ENCODE results near the gene APEH.

Gene APEH

DNA sequence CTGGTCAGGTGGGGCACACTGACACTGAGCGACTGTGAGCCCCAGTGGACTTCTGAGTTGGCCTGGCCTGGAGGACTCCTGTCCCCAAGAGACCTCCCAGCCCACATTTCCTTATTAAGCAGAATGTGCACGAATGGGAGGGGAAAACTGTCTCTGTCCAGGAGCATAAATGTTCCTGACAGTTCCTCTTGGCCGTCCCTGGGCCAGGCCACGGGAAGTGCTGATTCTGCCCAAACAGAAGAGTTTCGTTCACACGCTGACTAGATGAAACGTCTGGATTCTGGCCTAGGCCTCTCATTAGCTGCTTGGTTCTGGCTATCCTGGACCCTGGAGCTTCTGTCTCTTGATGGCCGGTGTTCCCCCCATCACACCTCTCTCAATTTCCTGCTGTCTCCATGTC is 29.5 kb upstream of the APEH start:
- Histone ChIP-seq H3K23ac (ENCODE audit: low read length) (no peak overlapping the region), H3K18ac (ENCODE audit: low read length) (no peak overlapping the region), H3K4me1 (ENCODE audit: control insufficient read depth in 1 of 2, insufficient read depth in 2 of 2, low read length in 2 of 2) (peaks cover 4 to 5% of the 10 kb centered on the region in 2 experiments), H2BK5ac (ENCODE audit: low read depth, low read length, poor library complexity) (no peak overlapping the region), H3K79me2 (ENCODE audit: control insufficient read depth, insufficient read depth, low read length, poor library complexity) (no peaks in the 10 kb centered on the region), H3K27me3 (ENCODE audit: insufficient read depth, low read length) (no peaks in the 10 kb centered on the region), H2AFZ (ENCODE audit: insufficient read depth, low read length, poor library complexity) (no peak overlapping the region), H3K4me2 (ENCODE audit: low read length) (no peak overlapping the region), H4K12ac (ENCODE audit: low read depth, low read length) (no peak overlapping the region), H2AK5ac (ENCODE audit: low read length) (no peak overlapping the region), H2BK120ac (ENCODE audit: insufficient read depth, low read length, poor library complexity) (no peak overlapping the region), H3K9me3 (ENCODE audit: insufficient read depth, low read depth, low read length) (peaks cover 5% of the 10 kb centered on the region), H3K27ac (ENCODE audit: low read depth, low read length) (no peak overlapping the region), H3K36me3 (ENCODE audit: control insufficient read depth in 1 of 2, insufficient read depth in 2 of 2, low read length in 2 of 2) (no peaks in the 10 kb centered on the region), H2BK12ac (ENCODE audit: low read length) (no peak overlapping the region), H3K14ac (ENCODE audit: low read length) (no peak overlapping the region), H3K4me3 (ENCODE audit: low read depth, low read length) (no peak overlapping the region), H3K79me1 (ENCODE audit: low read length) (no peaks in the 10 kb centered on the region), H4K8ac (ENCODE audit: low read depth, low read length) (no peak overlapping the region), H3K9ac (ENCODE audit: low read length) (no peak overlapping the region), H3K4ac (ENCODE audit: low read depth, low read length) (no peak overlapping the region), H4K91ac (ENCODE audit: low read depth, low read length) (no peak overlapping the region)
- no CpG with 5 or more reads among the region's 8 CpGs for WGBS (ENCODE audit: extremely low coverage, insufficient coverage, insufficient read length)
- DNase-seq = no peak

DNA sequence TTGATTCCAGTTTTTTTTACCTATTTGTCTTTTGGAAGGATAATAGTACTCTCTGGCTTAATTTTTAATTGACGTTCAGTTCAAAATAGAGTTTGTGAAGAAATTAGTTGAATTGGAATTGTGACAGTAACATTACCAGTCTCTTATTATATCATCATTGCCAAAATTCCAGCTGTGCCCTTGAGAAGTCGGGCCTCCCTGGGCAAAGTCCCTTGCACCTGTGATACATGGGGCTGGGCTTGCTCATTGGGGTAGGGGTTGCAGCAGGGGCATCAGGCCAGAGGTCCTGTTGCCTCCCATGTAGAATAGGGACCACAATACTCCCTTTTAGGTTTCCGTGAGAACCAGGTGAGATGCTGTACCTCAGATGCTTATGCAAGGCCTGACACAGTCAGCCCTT is 27.9 kb upstream of the APEH start:
- Histone ChIP-seq H4K12ac (ENCODE audit: low read depth, low read length) (no peak overlapping the region), H3K4ac (ENCODE audit: low read depth, low read length) (no peak overlapping the region), H3K18ac (ENCODE audit: low read length) (no peak overlapping the region), H2BK120ac (ENCODE audit: insufficient read depth, low read length, poor library complexity) (no peak overlapping the region), H3K9ac (ENCODE audit: low read length) (no peak overlapping the region), H3K79me1 (ENCODE audit: low read length) (no peaks in the 10 kb centered on the region), H3K9me3 (ENCODE audit: insufficient read depth, low read depth, low read length) (peaks cover 3% of the 10 kb centered on the region), H3K27me3 (ENCODE audit: insufficient read depth, low read length) (no peaks in the 10 kb centered on the region), H2AFZ (ENCODE audit: insufficient read depth, low read length, poor library complexity) (no peak overlapping the region), H4K91ac (ENCODE audit: low read depth, low read length) (no peak overlapping the region), H3K4me2 (ENCODE audit: low read length) (no peak overlapping the region), H3K23ac (ENCODE audit: low read length) (no peak overlapping the region), H4K8ac (ENCODE audit: low read depth, low read length) (no peak overlapping the region), H2AK5ac (ENCODE audit: low read length) (no peak overlapping the region), H2BK12ac (ENCODE audit: low read length) (no peak overlapping the region), H3K27ac (ENCODE audit: low read depth, low read length) (no peak overlapping the region), H3K14ac (ENCODE audit: low read length) (no peak overlapping the region), H3K36me3 (ENCODE audit: control insufficient read depth in 1 of 2, insufficient read depth in 2 of 2, low read length in 2 of 2) (no peaks in the 10 kb centered on the region), H2BK5ac (ENCODE audit: low read depth, low read length, poor library complexity) (no peak overlapping the region), H3K79me2 (ENCODE audit: control insufficient read depth, insufficient read depth, low read length, poor library complexity) (no peaks in the 10 kb centered on the region), H3K4me3 (ENCODE audit: low read depth, low read length) (no peak overlapping the region), H3K4me1 (ENCODE audit: control insufficient read depth in 1 of 2, insufficient read depth in 2 of 2, low read length in 2 of 2) (peaks cover 6 to 10% of the 10 kb centered on the region in 2 experiments)
- WGBS (ENCODE audit: extremely low coverage, insufficient coverage, insufficient read length) = no CpG with 5 or more reads among the region's 3 CpGs
- DNase-seq = no peak

DNA sequence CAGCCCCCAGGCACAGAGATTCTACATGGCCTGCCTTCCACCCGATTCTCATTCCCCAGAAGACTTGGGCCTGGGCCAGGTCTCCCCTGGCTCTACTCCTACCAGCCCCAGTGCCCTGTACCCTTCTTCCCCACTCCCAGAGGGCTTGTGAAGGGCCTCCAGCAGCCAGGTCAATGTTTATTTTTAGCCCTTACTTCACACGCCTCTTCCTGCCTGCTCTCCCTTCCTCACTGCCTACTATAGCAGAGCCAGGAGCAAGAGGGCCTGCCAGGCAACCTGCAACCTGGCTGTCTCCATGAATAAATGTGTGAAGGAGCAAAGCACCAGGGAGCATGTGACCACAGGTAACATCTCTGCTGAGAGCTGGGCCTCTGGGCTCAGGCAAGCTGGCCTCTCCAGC is 26.4 kb upstream of the APEH start:
- no peak overlapping the region for H3K4ac ChIP-seq (ENCODE audit: low read depth, low read length)
- no peak overlapping the region for H3K4me3 ChIP-seq (ENCODE audit: low read depth, low read length)
- no peak overlapping the region for H2AK5ac ChIP-seq (ENCODE audit: low read length)
- H2BK12ac ChIP-seq (ENCODE audit: low read length) = no peak overlapping the region
- no peak overlapping the region for H4K12ac ChIP-seq (ENCODE audit: low read depth, low read length)
- no peak overlapping the region for H3K18ac ChIP-seq (ENCODE audit: low read length)
- H3K14ac ChIP-seq (ENCODE audit: low read length) = no peak overlapping the region
- no peak overlapping the region for H2BK120ac ChIP-seq (ENCODE audit: insufficient read depth, low read length, poor library complexity)
- no peak overlapping the region for H3K23ac ChIP-seq (ENCODE audit: low read length)
- H3K79me1 ChIP-seq (ENCODE audit: low read length) = no peaks in the 10 kb centered on the region
- no peak overlapping the region for H3K4me2 ChIP-seq (ENCODE audit: low read length)
- no peak overlapping the region for H4K91ac ChIP-seq (ENCODE audit: low read depth, low read length)
- H2BK5ac ChIP-seq (ENCODE audit: low read depth, low read length, poor library complexity) = no peak overlapping the region
- H2AFZ ChIP-seq (ENCODE audit: insufficient read depth, low read length, poor library complexity) = no peak overlapping the region
- no peaks in the 10 kb centered on the region for H3K79me2 ChIP-seq (ENCODE audit: control insufficient read depth, insufficient read depth, low read length, poor library complexity)
- H3K36me3 ChIP-seq (ENCODE audit: control insufficient read depth in 1 of 2, insufficient read depth in 2 of 2, low read length in 2 of 2) = no peaks in the 10 kb centered on the region
- H3K27me3 ChIP-seq (ENCODE audit: insufficient read depth, low read length) = no peaks in the 10 kb centered on the region
- no peak overlapping the region for H3K9ac ChIP-seq (ENCODE audit: low read length)
- peaks cover 2% of the 10 kb centered on the region for H3K9me3 ChIP-seq (ENCODE audit: insufficient read depth, low read depth, low read length)
- no CpG with 5 or more reads among the region's 2 CpGs for WGBS (ENCODE audit: extremely low coverage, insufficient coverage, insufficient read length)
- DNase-seq = no peak
- peaks cover 6 to 10% of the 10 kb centered on the region in 2 experiments for H3K4me1 ChIP-seq (ENCODE audit: control insufficient read depth in 1 of 2, insufficient read depth in 2 of 2, low read length in 2 of 2)
- H3K27ac ChIP-seq (ENCODE audit: low read depth, low read length) = no peak overlapping the region
- no peak overlapping the region for H4K8ac ChIP-seq (ENCODE audit: low read depth, low read length)

DNA sequence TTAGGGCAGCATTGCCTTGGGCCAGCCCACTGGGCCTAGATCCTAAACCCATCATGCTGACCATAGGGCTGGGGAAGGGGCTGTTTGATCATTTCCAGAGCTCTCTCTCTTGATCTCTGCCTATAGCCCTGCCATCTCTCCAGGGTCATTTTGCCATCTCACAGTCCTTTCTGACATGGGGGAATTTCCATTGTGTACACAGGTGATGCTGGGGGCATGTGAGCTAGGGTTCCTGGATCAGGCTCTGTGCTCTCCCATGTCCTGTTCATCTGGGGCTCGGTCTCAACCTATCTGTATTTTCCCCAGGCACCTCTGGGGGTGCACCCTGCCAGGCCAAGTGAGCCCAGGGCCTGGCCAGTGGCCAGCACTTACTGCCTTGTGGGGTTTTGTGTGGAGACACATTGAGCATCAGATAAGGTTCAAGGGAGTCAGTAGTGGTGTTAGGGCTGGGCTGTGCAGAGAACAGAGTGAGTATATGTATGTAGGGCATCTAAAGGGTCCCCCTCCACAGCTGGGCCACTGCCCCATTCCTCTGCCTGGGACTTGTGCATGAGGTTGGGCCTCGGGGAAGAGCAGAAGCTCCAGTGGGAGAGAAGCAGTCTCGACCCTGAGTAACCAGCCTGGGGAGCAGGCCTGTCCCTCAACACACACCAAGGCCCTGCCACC is 25.7 kb upstream of the APEH start:
- no peak overlapping the region for H4K91ac ChIP-seq (ENCODE audit: low read depth, low read length)
- WGBS (ENCODE audit: extremely low coverage, insufficient coverage, insufficient read length) = no CpG with 5 or more reads among the region's 3 CpGs
- H3K79me1 ChIP-seq (ENCODE audit: low read length) = no peaks in the 10 kb centered on the region
- no peak overlapping the region for H3K4ac ChIP-seq (ENCODE audit: low read depth, low read length)
- H4K12ac ChIP-seq (ENCODE audit: low read depth, low read length) = no peak overlapping the region
- no peak overlapping the region for H2BK12ac ChIP-seq (ENCODE audit: low read length)
- no peak overlapping the region for H2AK5ac ChIP-seq (ENCODE audit: low read length)
- H3K27ac ChIP-seq (ENCODE audit: low read depth, low read length) = no peak overlapping the region
- no peaks in the 10 kb centered on the region for H3K36me3 ChIP-seq (ENCODE audit: control insufficient read depth in 1 of 2, insufficient read depth in 2 of 2, low read length in 2 of 2)
- no peak overlapping the region for H2AFZ ChIP-seq (ENCODE audit: insufficient read depth, low read length, poor library complexity)
- no peak overlapping the region for H2BK120ac ChIP-seq (ENCODE audit: insufficient read depth, low read length, poor library complexity)
- H3K14ac ChIP-seq (ENCODE audit: low read length) = no peak overlapping the region
- H3K27me3 ChIP-seq (ENCODE audit: insufficient read depth, low read length) = no peaks in the 10 kb centered on the region
- no peak overlapping the region for H3K4me3 ChIP-seq (ENCODE audit: low read depth, low read length)
- no peak overlapping the region for H2BK5ac ChIP-seq (ENCODE audit: low read depth, low read length, poor library complexity)
- peaks cover 6 to 10% of the 10 kb centered on the region in 2 experiments for H3K4me1 ChIP-seq (ENCODE audit: control insufficient read depth in 1 of 2, insufficient read depth in 2 of 2, low read length in 2 of 2)
- H3K4me2 ChIP-seq (ENCODE audit: low read length) = no peak overlapping the region
- H3K23ac ChIP-seq (ENCODE audit: low read length) = no peak overlapping the region
- no peak overlapping the region for H3K18ac ChIP-seq (ENCODE audit: low read length)
- H3K9ac ChIP-seq (ENCODE audit: low read length) = no peak overlapping the region
- H3K79me2 ChIP-seq (ENCODE audit: control insufficient read depth, insufficient read depth, low read length, poor library complexity) = no peaks in the 10 kb centered on the region
- DNase-seq = no peak
- peaks cover 2% of the 10 kb centered on the region for H3K9me3 ChIP-seq (ENCODE audit: insufficient read depth, low read depth, low read length)
- H4K8ac ChIP-seq (ENCODE audit: low read depth, low read length) = no peak overlapping the region
